Right renal pelvis (tissue), 4 donors: ENCODE results near the gene SLC39A13. TPM values are rescaled to one million over a fixed set of nuclear protein-coding genes. Genes with fewer than 3 reads are reported as not detected.

ENCODE experiments used
- DNase-seq, 4 donors: peaks; one replicate each; pipeline ENCODE4 v3.0.0-alpha.2; 2013; ENCODE audit warnings: low read depth in 4 of 4, low spot score in 3 of 4, missing footprints in 1 of 4
- polyA plus RNA-seq, 4 donors: library from polyadenylated mRNA; unstranded; fragments of 120-200 nt; gene quantifications; one replicate each; pipeline ENCODE4 v1.2.1, GENCODE V29; 2013; ENCODE audit not compliant: insufficient read length in 4 of 4

The SLC39A13 gene
- 10 to 100 TPM; 47.0 to 73.0 (median 53.9) TPM for polyA plus RNA-seq

GRCh38 chr11:47407746-47408590 lies at the start of gene SLC39A13:
Gene SLC39A13 (plus strand): TSS chr11:47408590. CDS start chr11:47410095, 1,505 bp downstream.
- DNase-seq: peak; percentile 85 to 89 (median 87)

- DNase-seq: no peak
Observed at GRCh38 chr11:47358731-47359051, 49.7 kb upstream of the SLC39A13 start.

- DNase-seq: no peak
Observed at GRCh38 chr11:47359162-47359561, 49.2 kb upstream of the SLC39A13 start.

- no peak for DNase-seq
Observed at GRCh38 chr11:47359586-47359985, 48.8 kb upstream of the SLC39A13 start.

GRCh38 chr11:47360341-47360740 lies 48.0 kb upstream of the SLC39A13 start:
- no peak for DNase-seq

GRCh38 chr11:47361419-47361818 lies 47.0 kb upstream of the SLC39A13 start:
- no peak for DNase-seq

GRCh38 chr11:47366020-47366490 lies 42.3 kb upstream of the SLC39A13 start:
- DNase-seq: no peak

- no peak for DNase-seq
Observed at GRCh38 chr11:47369676-47370075, 38.7 kb upstream of the SLC39A13 start.

GRCh38 chr11:47372422-47372821 lies 36.0 kb upstream of the SLC39A13 start:
- no peak for DNase-seq

- DNase-seq: peak in 1 of 4 donors; percentile 69
Observed at GRCh38 chr11:47373876-47374719, 34.3 kb upstream of the SLC39A13 start.

- DNase-seq: no peak
Observed at GRCh38 chr11:47374720-47375019, 33.7 kb upstream of the SLC39A13 start.

- DNase-seq: no peak
Observed at GRCh38 chr11:47375020-47375419, 33.4 kb upstream of the SLC39A13 start.

GRCh38 chr11:47375546-47376085 lies 32.8 kb upstream of the SLC39A13 start:
- DNase-seq: no peak

- no peak for DNase-seq
Observed at GRCh38 chr11:47376107-47376524, 32.3 kb upstream of the SLC39A13 start.

- DNase-seq: no peak
Observed at GRCh38 chr11:47376525-47377371, 31.6 kb upstream of the SLC39A13 start.

GRCh38 chr11:47377571-47378009 lies 30.8 kb upstream of the SLC39A13 start:
- DNase-seq: no peak

- DNase-seq: no peak
Observed at GRCh38 chr11:47378010-47378835, 30.2 kb upstream of the SLC39A13 start, which contains the start of gene SPI1. Gene SPI1 (minus strand): TSS chr11:47378547. CDS start chr11:47378353, 194 bp downstream.

- no peak for DNase-seq
Observed at GRCh38 chr11:47378836-47379170, 29.6 kb upstream of the SLC39A13 start.

- DNase-seq: no peak
Observed at GRCh38 chr11:47379317-47379716, 29.1 kb upstream of the SLC39A13 start.
